HG02623 (cell line): ENCODE measurements around the gene ARHGEF3.
"Not testable (repeated sequence)": the region's sequence is repeated elsewhere in the genome, so short reads cannot be mapped to it uniquely, and the experiment has no call there.

Experiments used
- ATAC-seq: cut with Tn5 transposase; IDR thresholded peaks from one replicate; pipeline ENCODE4 v1.9.1; 2021; ENCODE audit warnings: moderate library complexity; ENCODE audit not compliant: unreplicated experiment

Gene ARHGEF3

GRCh38 chr3:56739036-56739435, 62.7 kb downstream of the ARHGEF3 start:
- no peak for ATAC-seq

- no peak for ATAC-seq
Observed at GRCh38 chr3:56737006-56737405, 64.7 kb downstream of the ARHGEF3 start.

- ATAC-seq = no peak
Observed at GRCh38 chr3:56732109-56732508, 69.6 kb downstream of the ARHGEF3 start.

- ATAC-seq = peak; percentile 98
Observed at GRCh38 chr3:56725175-56725574, 76.6 kb downstream of the ARHGEF3 start.

- ATAC-seq = no peak
Observed at GRCh38 chr3:56724676-56725075, 77.1 kb downstream of the ARHGEF3 start.

GRCh38 chr3:56720849-56721248, 80.9 kb downstream of the ARHGEF3 start:
- no peak for ATAC-seq

- not testable (repeated sequence) for ATAC-seq
Observed at GRCh38 chr3:56718809-56719208, 82.9 kb downstream of the ARHGEF3 start.

- no peak for ATAC-seq
Observed at GRCh38 chr3:56711344-56711743, 90.4 kb downstream of the ARHGEF3 start.

GRCh38 chr3:56707412-56707811, 94.3 kb downstream of the ARHGEF3 start:
- ATAC-seq = not testable (repeated sequence)

- no peak for ATAC-seq
Observed at GRCh38 chr3:56706629-56707028, 95.1 kb downstream of the ARHGEF3 start.

- no peak for ATAC-seq
Observed at GRCh38 chr3:56704706-56705105, 97.0 kb downstream of the ARHGEF3 start.

- ATAC-seq = no peak
Observed at GRCh38 chr3:56702490-56703315, 99.0 kb downstream of the ARHGEF3 start.

- ATAC-seq = no peak
Observed at GRCh38 chr3:56700151-56700550, 101.6 kb downstream of the ARHGEF3 start.

GRCh38 chr3:56694867-56695683, 106.7 kb downstream of the ARHGEF3 start:
- ATAC-seq = no peak

GRCh38 chr3:56693750-56694149, 108.0 kb downstream of the ARHGEF3 start:
- no peak for ATAC-seq

GRCh38 chr3:56692520-56693433, 109.0 kb downstream of the ARHGEF3 start:
- peak; percentile 61 for ATAC-seq

GRCh38 chr3:56692001-56692365, 109.8 kb downstream of the ARHGEF3 start:
- ATAC-seq = not testable (repeated sequence)

GRCh38 chr3:56691165-56692000, 110.4 kb downstream of the ARHGEF3 start:
- ATAC-seq = no peak

- no peak for ATAC-seq
Observed at GRCh38 chr3:56689303-56689702, 112.4 kb downstream of the ARHGEF3 start.

GRCh38 chr3:56688191-56688590, 113.6 kb downstream of the ARHGEF3 start:
- ATAC-seq = no peak
